Activated T-cell treated with anti-CD3 and anti-CD28 coated beads for 48 hours (primary cell): ENCODE results near the gene PIAS4.

Experiments
- DNase-seq: peaks from one replicate; pipeline ENCODE4 v3.0.0-alpha.2; 2020; ENCODE audit warnings: low read depth

PIAS4 gene

DNA sequence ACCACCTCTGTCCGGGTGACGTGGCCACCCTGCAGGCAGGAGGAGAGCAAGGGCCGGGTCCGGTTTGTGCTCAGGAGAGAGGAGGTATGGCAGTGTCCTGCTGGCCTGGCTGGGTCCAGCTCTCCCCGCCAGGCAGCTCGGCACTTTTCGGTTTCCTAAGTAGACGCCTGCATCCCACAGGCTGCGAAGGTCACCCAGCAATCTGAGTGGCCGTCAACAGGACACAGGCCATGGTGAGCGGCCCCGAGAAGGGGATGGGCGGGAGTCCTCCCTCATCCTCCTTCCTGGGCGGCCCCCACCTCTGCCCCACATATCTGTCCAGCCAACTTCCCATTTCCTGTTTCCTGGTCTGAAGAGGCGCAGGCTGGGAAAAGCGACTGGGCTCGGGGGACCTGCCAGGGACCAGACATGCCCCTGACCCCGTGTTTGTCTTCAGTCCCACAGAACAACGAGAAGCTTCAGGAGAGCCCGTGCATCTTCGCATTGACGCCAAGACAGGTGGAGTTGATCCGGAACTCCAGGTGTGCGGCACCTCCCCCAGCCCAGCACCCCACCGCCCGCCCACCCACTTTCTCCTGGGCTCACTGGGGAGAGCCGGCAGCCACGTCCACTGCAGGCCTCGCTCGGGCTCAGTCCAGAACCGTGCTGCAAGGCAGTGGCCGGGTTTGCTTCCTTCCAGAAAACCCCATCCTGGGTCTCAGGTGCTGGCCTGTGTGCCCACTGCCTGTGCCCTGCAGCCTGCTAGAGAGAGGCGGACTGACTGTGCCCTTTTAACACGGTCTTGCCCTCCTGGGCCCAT, 16.3 kb downstream of the PIAS4 start:
- no peak for DNase-seq

DNA sequence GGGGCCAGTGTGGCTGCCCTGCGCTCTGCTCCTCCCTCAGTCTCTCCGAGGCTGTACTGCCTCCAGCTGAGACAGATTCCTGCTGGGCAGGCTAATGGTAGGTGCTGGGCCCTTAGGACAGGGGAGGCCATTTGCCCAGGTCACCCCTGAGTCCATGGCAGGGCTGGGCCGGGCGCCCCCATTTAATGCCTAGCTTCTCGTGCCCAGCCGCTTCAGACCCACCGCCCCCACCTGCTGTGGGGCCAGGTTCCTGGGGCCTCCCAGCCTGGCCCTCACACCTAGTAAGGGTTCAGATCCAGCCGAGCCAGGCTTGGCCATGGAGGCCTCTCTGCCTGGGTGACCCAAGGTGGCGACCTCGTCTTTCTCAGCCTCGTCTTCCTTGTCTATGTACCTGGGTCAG, 17.8 kb downstream of the PIAS4 start:
- no peak for DNase-seq

DNA sequence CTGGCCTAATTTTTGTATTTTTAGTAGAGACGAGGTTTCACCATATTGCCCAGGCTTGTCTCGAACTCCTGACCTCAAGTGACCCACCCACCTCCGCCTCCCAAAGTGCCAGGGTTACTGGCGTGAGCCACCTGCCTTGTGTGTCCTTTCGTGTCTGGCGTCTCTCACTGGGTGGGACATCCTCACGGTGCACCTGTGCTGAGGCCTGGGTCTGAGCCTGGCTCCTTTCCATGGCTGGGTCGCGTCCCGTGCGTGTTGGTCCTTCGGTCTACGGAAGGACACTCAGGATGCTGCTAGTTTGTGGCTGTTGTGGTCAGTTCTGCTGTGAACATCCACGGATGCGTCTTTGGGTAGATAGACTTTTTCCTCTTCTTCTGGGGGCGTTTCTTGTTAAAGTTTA, 19.6 kb downstream of the PIAS4 start:
- DNase-seq, result no peak

DNA sequence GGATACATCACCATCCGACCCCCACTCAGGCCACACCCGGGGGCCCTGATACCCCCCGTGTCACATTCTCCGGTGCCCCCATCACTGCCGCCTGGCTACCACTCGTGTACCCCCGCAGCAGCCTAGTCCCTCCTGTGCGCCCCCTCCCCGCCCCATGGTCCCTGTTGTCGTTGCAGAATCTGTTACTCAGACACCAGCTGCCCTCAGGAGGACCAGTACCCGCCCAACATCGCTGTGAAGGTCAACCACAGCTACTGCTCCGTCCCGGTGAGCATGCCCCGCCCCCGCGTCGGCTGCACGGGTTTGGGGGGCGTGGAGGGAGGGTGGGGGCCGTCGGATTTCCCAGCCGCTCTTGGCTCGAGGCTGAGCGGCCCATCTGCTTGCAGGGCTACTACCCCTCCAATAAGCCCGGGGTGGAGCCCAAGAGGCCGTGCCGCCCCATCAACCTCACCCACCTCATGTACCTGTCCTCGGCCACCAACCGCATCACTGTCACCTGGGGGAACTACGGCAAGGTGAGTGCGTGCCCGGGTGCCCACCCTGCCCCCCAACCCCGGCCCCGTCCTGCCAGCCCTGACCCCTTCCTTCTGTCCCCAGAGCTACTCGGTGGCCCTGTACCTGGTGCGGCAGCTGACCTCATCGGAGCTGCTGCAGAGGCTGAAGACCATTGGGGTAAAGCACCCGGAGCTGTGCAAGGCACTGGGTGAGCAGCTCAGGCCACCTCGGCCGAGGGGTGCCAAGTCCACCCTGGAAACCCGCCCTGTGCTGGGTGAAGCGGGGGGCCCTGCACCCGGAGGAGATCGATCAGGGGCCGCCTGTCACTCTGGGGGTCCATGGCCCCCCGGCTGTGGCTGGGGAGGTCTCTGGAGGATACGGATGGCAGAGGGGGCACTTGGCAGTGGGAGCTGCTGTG, 21.1 kb downstream of the PIAS4 start:
- no peak for DNase-seq

DNA sequence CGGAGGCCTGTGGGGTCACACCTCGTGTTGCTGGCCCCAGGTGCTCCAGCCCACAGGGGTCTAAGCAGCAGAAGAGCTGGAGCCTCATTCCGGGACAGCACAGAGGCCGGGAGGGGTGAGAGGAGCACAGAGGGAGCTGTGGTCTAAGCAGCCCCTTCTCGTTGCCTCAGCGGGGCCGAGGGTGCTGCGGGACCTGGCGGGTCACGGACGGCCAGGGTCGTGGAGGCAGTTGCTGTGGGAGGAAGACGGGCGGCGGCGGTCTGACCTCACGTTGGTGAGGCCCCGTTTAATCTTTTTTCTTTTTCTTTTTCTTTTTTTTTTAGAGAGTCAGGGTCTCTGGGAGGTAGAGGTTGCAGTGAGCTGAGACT, 21.7 kb downstream of the PIAS4 start:
- DNase-seq, result no peak

DNA sequence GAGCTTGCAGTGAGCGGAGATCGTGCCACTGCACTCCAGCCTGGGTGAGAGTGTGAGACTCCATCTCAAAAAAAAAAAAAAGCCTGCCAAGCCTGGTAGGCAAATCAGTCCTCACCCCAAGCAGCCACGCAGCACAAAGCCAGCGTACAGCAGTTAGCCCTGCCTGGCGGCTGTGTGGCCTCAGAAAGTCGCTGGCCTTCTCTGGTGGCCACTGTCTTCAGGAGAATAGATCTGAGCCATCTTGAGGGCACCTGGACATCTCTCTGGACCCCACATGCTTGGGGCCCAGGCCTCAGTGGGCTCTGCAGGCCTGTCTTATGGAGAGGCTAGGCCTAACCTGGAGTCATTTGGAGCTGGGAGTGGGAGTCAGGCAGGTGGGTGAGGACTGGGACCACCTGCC, 23.0 kb downstream of the PIAS4 start:
- DNase-seq, result no peak

DNA sequence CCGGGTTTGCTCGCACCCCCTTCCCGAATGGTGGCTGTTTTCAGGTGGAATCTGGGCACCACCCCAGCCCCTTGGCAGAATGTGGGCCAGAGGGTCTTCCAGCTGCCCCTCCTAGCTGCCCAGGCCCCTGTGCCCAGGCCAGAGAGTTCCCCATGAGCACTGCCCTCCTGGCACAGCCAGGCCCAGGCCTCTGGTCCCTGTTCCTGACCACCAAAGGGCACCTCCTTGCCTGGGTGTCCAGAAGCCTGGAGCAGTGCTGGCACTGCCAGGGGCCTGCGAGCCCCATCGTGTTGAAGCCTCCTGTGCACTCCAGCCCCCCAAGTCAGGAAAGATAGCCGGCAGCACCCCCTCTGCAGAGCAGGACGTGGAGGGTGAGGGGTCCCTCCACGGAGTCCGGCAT, 23.4 kb downstream of the PIAS4 start:
- no peak for DNase-seq

DNA sequence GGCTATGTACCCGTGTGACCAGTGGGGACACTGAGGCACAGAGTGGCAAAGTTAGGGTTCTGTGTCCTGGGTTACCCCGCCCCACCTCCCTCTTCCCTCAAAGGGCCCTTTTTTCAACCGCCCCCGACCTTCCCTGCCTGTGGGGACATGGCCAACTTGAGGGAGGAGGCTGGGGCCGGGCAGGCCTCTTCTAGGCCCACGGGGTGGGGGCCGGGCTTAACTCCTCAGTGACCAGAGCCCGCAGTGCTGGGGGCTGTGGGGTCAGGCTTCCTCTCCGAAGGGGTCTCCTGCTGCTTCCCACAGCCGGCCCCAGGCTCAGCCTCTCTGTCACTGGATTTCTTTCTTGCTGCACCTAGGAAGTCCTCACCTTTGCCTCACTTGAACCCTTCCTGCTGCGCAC, 23.9 kb downstream of the PIAS4 start:
- DNase-seq, result no peak

DNA sequence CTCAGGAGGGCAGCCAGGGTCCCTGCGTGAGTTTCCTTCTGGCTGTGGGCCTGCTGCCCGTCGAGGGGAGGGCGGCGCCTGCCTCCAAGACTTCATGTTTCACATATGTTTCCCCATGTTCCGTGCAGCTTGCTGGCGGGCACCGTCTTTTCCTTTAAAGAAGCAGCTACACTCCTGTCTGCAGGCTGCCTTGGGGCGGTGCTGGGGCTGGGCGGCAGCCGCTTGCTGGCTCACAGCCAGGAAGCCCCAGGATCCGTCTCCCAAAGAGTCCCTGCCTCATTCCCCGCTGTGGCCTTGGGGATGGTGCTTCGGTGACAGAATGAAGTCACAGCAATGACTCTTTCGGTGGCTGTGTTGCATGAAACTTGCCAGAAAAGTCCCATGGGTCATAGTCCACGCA, 24.9 kb downstream of the PIAS4 start:
- no peak for DNase-seq

DNA sequence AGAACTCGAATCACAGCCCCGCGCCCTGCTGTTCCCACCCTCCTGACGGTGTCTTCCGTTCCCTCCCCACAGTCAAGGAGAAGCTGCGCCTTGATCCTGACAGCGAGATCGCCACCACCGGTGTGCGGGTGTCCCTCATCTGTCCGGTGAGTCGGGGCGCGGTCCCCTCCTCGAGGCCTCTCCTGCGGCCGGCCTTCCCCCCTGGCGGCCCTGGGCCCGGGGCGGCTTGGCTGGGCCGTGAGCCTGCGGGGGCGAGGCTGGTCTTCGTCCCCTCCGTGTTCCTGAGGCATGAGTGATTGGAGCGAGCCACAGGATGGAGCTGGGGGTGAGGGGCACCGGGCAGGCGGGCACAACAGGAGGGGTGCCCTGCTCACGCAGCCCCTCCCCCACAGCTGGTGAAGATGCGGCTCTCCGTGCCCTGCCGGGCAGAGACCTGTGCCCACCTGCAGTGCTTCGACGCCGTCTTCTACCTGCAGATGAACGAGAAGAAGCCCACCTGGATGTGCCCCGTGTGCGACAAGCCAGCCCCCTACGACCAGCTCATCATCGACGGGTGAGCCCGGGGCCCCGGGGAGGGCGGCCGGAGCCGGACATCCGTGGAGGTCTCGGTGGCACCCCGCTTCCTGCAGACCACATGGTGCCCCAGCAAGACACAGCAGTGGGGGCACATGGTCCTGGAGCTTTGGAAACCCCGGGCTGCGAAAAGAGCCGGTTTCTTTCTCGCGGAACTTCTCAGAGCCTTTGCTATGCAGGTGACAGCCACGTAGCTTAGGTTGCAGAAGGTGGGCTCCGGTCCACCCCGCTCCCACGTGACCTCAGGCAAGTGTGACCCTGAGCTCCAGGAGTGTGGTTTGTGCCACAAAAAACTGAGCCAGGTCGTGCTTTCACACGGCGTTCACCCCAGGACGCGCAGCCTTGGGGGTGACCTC, 25.8 kb downstream of the PIAS4 start:
- no peak for DNase-seq

DNA sequence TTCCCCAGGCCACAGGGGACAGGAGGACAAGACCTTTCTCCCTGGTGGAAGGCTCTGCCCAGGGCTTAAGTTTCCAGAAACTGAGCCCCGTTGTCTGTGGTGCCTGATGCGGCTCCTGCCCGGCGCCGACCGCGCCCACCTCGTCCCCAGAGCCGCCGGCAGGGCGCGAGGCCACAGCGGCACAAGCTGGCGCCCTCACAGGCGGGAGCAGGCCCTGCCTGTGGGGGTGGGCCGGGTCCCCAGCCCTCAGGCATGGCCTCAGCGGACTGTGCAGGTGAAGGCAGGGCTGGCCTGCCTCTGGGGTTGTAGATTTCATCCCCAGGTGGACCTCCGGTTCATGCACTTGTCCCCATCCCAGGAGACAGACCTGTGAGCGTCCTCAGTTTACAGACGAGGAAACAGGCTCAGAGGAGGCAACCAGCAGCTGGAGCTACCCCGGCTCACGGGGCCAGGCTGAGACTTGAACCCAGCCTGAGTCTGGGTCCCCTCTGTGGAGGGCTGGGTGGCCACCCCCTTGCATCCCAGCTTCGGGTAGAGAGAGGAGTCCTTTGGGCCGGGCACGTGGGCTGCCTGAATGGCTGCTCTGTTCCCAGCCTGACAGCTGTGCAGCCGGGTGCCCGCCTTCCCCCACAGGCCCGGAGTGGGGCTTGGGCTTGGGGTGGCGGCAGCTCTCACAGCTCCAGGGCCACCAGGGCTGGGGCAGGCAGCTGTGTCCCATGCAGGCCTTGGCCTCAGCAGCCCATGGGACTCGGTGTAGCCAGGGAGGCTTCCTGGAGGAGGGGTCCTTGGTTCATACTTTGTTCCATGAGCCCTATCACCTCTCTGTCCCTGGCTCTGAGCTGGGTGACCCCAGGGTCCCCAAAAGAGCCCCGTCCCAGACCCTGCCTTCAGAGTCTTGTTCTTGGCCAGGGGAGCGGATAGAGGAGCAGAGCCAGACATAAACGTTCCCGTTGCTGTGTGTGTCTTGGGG, 26.8 kb downstream of the PIAS4 start:
- no peak for DNase-seq

DNA sequence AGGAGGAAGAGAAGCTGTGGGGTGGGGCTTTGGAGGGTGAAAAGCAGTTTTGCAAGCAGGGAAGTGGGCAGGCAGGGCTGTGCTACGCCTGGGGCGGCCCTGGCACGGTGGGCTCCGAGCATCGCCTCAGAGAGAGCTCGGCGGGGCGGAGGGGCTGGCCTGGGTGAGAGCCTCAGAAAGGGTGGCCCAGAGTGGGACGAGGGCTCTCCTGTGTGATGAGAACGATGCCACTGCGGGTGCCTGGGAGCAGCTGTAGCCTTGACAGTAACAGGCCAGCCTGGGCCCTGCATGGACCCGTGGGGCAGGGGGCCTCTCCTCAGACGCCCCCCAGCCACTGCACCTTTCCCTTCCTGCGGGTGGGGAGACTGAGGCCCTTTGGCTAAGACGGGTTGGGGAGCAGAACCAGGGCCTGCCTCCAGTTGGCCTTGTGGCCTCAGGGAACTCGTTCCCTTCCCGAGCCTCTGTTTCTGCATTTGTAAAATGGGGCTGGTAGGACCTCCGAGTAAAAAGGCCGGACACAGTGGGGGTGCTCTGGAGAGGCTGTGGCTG, 27.6 kb downstream of the PIAS4 start:
- DNase-seq, result no peak

DNA sequence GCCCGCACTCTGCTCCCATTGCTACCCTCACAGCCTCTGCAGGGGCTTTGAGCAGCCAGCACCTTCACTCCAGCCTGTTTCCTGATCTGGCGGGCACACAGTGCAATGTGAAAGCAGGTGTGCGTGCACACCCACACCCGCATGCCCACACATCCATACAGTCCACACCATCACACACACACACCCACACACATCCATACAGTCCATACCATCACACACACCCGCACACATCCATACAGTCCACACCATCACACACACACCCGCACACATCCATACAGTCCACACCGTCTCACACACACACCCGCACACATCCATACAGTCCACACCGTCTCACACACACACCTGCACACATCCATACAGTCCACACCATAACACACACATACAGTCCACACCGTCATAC, 28.0 kb downstream of the PIAS4 start:
- no peak for DNase-seq

DNA sequence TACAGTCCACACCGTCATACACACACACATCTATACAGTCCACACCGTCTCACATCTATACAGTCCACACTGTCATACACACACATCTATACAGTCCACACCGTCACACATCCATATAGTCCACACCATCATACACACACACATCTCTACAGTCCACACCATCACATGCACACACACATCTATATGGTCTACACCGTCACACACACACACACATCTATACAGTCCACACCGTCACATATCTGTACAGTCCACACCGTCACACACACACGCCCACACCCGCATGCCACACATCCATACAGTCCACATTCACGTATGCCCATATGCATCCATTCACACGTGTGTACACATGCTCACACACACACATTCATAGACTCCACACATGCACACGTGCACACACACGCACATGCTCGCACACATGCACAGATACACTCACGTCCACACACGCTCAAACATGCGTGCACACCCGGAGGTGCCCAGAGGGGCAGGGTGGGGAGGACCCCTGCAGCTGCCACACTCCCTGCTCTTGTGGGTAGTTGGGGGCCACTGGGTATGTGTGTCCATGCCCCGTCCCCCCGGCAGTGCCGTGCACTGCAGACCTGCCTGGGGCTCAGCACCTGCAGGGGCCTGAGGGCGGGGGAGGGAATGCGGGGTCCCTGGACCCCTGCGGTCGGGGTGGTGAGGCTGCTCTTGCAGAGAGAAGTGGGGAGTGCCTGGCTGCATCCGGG, 29.2 kb downstream of the PIAS4 start:
- no peak for DNase-seq

DNA sequence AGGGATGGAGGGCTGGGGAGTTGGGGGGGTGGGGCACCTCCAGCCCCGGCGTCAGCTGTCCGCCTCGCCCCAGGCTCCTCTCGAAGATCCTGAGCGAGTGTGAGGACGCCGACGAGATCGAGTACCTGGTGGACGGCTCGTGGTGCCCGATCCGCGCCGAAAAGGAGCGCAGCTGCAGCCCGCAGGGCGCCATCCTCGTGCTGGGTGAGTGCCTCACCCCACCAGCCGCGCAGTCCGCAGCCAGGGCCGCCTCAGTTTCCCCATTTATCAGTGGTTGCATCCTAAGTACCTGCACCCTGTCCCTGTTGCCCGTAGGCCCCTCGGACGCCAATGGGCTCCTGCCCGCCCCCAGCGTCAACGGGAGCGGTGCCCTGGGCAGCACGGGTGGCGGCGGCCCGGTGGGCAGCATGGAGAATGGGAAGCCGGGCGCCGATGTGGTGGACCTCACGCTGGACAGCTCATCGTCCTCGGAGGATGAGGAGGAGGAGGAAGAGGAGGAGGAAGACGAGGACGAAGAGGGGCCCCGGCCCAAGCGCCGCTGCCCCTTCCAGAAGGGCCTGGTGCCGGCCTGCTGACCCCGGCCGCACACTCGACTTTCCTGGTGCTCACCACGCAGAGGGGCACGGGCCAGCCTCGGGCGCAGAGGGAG, 29.9 kb downstream of the PIAS4 start:
- DNase-seq, result no peak

DNA sequence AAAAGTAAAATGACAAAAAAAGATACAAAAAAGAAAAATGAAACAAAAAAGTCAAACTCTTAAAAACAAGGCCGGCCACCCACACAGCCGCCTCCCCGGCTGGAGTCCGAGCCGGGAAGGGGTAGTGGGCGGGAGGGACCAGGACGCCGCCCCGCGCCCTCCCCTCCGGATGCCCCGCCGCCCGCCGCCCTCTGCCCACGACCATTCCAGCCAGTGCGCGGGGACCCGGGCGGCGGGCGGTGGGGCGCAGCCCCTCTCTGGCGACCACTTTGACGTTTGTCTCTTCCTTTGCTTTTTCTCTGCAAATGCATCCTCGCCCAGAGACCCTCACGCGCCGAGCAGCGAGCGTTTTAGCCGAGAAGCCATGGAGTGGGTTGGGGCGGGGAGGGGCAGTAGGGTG, 30.5 kb downstream of the PIAS4 start:
- no peak for DNase-seq

DNA sequence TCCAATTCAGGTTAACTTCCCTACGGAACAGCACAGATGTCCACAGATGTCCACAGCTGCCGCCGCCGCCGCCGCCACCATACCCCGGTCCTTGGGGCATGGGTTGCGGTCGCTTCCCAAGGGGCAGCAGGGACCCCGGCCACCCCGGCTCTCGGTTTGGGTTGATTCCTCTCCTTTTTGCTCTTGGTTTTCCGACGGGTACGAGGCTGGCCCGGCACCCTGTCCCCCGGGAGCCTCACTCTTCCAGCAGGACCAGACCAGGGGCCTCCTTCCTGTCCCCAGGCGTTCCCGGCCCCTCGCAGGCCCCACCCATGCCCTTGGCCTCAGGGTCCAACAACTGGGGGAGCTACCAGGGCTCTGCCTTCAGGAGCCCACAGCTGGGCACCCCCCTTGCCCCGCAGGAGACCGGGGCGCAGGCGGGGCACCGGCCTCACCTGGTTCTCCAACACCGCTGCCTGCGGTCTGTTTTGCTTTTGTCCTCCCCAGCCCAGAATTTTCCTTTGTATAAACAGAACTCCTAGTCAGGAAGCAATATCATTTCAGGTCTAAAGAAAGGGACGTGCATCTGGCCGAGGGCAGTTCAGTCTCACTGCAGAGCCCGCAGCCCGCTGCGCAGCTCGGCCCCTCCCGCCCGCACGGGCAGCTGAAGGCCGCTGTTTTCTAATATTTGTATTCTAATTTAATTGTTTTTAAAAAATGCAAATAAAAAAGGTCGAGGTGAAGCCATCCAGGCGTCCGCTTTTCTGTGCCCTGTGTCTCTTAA, 31.3 kb downstream of the PIAS4 start:
- DNase-seq, result no peak

DNA sequence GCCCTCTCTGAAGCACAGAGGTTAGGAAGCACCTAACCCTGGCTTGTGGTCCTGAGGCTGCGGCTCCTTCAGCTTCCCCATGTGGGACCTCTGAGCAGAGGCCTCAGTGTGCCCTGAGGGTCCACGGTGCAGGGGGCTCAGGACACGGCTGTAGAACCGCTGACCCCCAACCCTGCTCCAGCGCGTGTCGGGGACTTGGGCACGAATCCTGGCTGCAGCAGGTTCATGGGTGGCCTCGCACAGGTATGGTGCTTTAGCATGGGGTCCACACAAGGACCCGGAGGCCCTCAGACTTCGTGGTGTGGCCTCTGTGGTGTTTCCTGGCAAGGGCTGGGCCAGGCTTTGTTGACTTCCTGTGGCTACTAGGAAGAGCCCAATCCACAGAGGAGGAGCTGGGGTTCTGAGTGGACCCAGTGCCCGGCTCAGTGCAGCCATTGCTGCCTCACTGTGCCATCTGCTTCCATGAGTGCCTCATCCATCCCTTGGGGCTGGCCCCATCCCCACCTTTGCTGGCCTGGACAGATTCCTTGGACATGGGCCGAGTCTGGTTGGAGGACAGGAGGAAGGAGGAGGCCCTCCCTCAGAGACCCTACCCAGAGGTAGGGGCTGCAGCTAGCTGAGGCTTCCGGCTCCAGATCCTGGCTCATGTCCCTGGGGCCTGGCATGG, 34.7 kb downstream of the PIAS4 start:
- DNase-seq, result no peak
